ENCODE measurements around the gene RAB17. TPM values are rescaled to one million over a fixed set of nuclear protein-coding genes. Genes with fewer than 3 reads are reported as not detected.

The RAB17 gene
- total and polyA plus RNA-seq, 2 of the 8 experiments (the other 6 are each of a cell fraction or from before 2014, with no cell fraction given): 42.6 to 83.4 TPM

DNA sequence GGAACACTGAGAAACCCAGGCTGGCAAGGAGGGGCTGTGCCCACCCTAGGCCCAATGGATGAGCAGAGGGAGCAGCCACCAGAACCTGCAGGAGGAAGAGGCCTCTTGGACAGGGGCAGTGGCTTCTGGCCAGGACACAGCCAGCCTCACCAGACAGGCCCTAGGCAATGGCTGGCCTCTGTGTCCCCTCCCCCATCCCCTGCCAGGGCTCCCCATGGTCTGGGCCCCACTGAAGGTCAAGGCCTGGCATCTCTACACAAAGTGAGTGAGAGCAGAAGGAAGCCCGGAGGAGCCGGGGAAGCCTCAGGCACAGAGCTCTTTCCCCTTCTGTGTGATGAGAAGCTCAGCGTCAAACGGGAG lies 17.8 kb downstream of the RAB17 start (continued):
- TF ChIP-seq, protein P1, sequence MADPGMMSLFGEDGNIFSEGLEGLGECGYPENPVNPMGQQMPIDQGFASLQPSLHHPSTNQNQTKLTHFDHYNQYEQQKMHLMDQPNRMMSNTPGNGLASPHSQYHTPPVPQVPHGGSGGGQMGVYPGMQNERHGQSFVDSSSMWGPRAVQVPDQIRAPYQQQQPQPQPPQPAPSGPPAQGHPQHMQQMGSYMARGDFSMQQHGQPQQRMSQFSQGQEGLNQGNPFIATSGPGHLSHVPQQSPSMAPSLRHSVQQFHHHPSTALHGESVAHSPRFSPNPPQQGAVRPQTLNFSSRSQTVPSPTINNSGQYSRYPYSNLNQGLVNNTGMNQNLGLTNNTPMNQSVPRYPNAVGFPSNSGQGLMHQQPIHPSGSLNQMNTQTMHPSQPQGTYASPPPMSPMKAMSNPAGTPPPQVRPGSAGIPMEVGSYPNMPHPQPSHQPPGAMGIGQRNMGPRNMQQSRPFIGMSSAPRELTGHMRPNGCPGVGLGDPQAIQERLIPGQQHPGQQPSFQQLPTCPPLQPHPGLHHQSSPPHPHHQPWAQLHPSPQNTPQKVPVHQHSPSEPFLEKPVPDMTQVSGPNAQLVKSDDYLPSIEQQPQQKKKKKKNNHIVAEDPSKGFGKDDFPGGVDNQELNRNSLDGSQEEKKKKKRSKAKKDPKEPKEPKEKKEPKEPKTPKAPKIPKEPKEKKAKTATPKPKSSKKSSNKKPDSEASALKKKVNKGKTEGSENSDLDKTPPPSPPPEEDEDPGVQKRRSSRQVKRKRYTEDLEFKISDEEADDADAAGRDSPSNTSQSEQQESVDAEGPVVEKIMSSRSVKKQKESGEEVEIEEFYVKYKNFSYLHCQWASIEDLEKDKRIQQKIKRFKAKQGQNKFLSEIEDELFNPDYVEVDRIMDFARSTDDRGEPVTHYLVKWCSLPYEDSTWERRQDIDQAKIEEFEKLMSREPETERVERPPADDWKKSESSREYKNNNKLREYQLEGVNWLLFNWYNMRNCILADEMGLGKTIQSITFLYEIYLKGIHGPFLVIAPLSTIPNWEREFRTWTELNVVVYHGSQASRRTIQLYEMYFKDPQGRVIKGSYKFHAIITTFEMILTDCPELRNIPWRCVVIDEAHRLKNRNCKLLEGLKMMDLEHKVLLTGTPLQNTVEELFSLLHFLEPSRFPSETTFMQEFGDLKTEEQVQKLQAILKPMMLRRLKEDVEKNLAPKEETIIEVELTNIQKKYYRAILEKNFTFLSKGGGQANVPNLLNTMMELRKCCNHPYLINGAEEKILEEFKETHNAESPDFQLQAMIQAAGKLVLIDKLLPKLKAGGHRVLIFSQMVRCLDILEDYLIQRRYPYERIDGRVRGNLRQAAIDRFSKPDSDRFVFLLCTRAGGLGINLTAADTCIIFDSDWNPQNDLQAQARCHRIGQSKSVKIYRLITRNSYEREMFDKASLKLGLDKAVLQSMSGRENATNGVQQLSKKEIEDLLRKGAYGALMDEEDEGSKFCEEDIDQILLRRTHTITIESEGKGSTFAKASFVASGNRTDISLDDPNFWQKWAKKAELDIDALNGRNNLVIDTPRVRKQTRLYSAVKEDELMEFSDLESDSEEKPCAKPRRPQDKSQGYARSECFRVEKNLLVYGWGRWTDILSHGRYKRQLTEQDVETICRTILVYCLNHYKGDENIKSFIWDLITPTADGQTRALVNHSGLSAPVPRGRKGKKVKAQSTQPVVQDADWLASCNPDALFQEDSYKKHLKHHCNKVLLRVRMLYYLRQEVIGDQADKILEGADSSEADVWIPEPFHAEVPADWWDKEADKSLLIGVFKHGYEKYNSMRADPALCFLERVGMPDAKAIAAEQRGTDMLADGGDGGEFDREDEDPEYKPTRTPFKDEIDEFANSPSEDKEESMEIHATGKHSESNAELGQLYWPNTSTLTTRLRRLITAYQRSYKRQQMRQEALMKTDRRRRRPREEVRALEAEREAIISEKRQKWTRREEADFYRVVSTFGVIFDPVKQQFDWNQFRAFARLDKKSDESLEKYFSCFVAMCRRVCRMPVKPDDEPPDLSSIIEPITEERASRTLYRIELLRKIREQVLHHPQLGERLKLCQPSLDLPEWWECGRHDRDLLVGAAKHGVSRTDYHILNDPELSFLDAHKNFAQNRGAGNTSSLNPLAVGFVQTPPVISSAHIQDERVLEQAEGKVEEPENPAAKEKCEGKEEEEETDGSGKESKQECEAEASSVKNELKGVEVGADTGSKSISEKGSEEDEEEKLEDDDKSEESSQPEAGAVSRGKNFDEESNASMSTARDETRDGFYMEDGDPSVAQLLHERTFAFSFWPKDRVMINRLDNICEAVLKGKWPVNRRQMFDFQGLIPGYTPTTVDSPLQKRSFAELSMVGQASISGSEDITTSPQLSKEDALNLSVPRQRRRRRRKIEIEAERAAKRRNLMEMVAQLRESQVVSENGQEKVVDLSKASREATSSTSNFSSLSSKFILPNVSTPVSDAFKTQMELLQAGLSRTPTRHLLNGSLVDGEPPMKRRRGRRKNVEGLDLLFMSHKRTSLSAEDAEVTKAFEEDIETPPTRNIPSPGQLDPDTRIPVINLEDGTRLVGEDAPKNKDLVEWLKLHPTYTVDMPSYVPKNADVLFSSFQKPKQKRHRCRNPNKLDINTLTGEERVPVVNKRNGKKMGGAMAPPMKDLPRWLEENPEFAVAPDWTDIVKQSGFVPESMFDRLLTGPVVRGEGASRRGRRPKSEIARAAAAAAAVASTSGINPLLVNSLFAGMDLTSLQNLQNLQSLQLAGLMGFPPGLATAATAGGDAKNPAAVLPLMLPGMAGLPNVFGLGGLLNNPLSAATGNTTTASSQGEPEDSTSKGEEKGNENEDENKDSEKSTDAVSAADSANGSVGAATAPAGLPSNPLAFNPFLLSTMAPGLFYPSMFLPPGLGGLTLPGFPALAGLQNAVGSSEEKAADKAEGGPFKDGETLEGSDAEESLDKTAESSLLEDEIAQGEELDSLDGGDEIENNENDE (IDR thresholded peaks at IDR 0.05; ENCODE audit: insufficient replicate concordance, low read length): no peak
- TF ChIP-seq TEAD4 (IDR thresholded peaks at IDR 0.05; ENCODE audit: low read depth, low read length) (no peak), EP300 (IDR thresholded peaks at IDR 0.05; ENCODE audit: borderline replicate concordance in 1 of 2, low read depth in 2 of 2, low read length in 2 of 2) (no peak), GABPA (IDR thresholded peaks at IDR 0.05; ENCODE audit: borderline replicate concordance, insufficient read depth, low read length) (no peak)

Measured in H1 (cell line).